GM21360 (cell line): ENCODE measurements around the gene BMP5.

Experiments used
- ATAC-seq: cut with Tn5 transposase; IDR thresholded peaks from one replicate; pipeline ENCODE4 v1.9.1; 2021; ENCODE audit warnings: mild to moderate bottlenecking, moderate library complexity; ENCODE audit not compliant: unreplicated experiment

Gene BMP5

GRCh38 chr6:55819811-55820210 lies 55.6 kb downstream of the BMP5 start:
- no peak for ATAC-seq

GRCh38 chr6:55818482-55818881 lies 56.9 kb downstream of the BMP5 start:
- no peak for ATAC-seq

- no peak for ATAC-seq
Observed at GRCh38 chr6:55812509-55812908, 62.9 kb downstream of the BMP5 start.

- ATAC-seq: no peak
Observed at GRCh38 chr6:55811074-55811473, 64.3 kb downstream of the BMP5 start.

GRCh38 chr6:55802259-55802658 lies 73.1 kb downstream of the BMP5 start:
- ATAC-seq: no peak

GRCh38 chr6:55798571-55798970 lies 76.8 kb downstream of the BMP5 start:
- no peak for ATAC-seq

- ATAC-seq: no peak
Observed at GRCh38 chr6:55794136-55794812, 81.1 kb downstream of the BMP5 start.

- no peak for ATAC-seq
Observed at GRCh38 chr6:55785273-55785672, 90.1 kb downstream of the BMP5 start.

GRCh38 chr6:55782275-55782674 lies 93.1 kb downstream of the BMP5 start:
- ATAC-seq: no peak

- ATAC-seq: no peak
Observed at GRCh38 chr6:55778705-55779104, 96.7 kb downstream of the BMP5 start.

- no peak for ATAC-seq
Observed at GRCh38 chr6:55777469-55777868, 97.9 kb downstream of the BMP5 start.

GRCh38 chr6:55776113-55776512 lies 99.3 kb downstream of the BMP5 start:
- ATAC-seq: no peak

GRCh38 chr6:55775029-55775318 lies 100.4 kb downstream of the BMP5 start:
- ATAC-seq: no peak

GRCh38 chr6:55774286-55775028 lies 100.9 kb downstream of the BMP5 start:
- no peak for ATAC-seq

- ATAC-seq: no peak
Observed at GRCh38 chr6:55773620-55774216, 101.7 kb downstream of the BMP5 start.

- no peak for ATAC-seq
Observed at GRCh38 chr6:55772730-55773129, 102.7 kb downstream of the BMP5 start.

GRCh38 chr6:55759536-55759935 lies 115.9 kb downstream of the BMP5 start:
- no peak for ATAC-seq

- ATAC-seq: no peak
Observed at GRCh38 chr6:55758156-55758937, 117.0 kb downstream of the BMP5 start.

GRCh38 chr6:55756531-55757031 lies 118.8 kb downstream of the BMP5 start:
- ATAC-seq: no peak

- ATAC-seq: no peak
Observed at GRCh38 chr6:55748880-55749279, 126.5 kb downstream of the BMP5 start.

GRCh38 chr6:55746473-55746872 lies 128.9 kb downstream of the BMP5 start:
- ATAC-seq: no peak
